Testis (tissue), 3 donors: ENCODE measurements around the gene CRIP2. TPM values are rescaled to one million over a fixed set of nuclear protein-coding genes. Genes with fewer than 3 reads are reported as not detected.

Source experiments
- DNase-seq: peaks from one replicate; pipeline ENCODE4 v3.0.0-alpha.2; 2019
- H3K27ac ChIP-seq, 2 donors: fragments of 200-600 bp; sonication (generic); one replicate each; pipeline ENCODE4 v1.5.1; 2019
- H3K27me3 ChIP-seq: fragments of 200-600 bp; sonication (generic); one replicate; pipeline ENCODE4 v1.5.1; 2019
- H3K36me3 ChIP-seq: fragments of 200-600 bp; sonication (generic); one replicate; pipeline ENCODE4 v1.5.1; 2017; ENCODE audit warnings: low read depth; ENCODE audit errors: missing control alignments
- H3K4me1 ChIP-seq: fragments of 200-600 bp; sonication (generic); one replicate; pipeline ENCODE4 v1.5.1; 2019
- H3K4me3 ChIP-seq, 2 donors: fragments of 200-600 bp; sonication (generic); one replicate each; pipeline ENCODE4 v1.5.1; 2017 to 2019
- H3K9me3 ChIP-seq: fragments of 200-600 bp; sonication (generic); one replicate; pipeline ENCODE4 v1.5.1; 2017
- CTCF ChIP-seq, 3 experiments: fragments of 450-650 bp in 2 of 3; fragments of 200-600 bp in 1 of 3; sonication (generic) in 1 of 3; IDR thresholded peaks; one replicate each; pipeline ENCODE4 v1.5.1; 2016 to 2019; ENCODE audit warnings: antibody characterized with exemption in 3 of 3, mild to moderate bottlenecking in 2 of 3, moderate library complexity in 1 of 3
- POLR2A ChIP-seq: fragments of 450-650 bp; IDR thresholded peaks from one replicate; pipeline ENCODE4 v1.6.1; 2017; ENCODE audit warnings: antibody characterized with exemption, mild to moderate bottlenecking, moderate library complexity
- WGBS, 2 donors: methylation state at CpG; one replicate each; pipeline ENCODE4 v1.1.5; 2018; 5-methylcytosine and 5-hydroxymethylcytosine counted together
- intact Hi-C: fragments of 100-400 bp; cut with DNase I; formaldehyde crosslinking; loops from one replicate; pipeline ENCODE4 v1.15.1; 2023; ENCODE audit warnings: low total_unique reads
- polyA plus RNA-seq: library from polyadenylated mRNA; stranded (reverse); fragments of 350-450 nt; fragmentation: Illumina TruSeq; extraction: RNeasy Lipid Tissue Mini Kit (QIAGEN cat#74804); gene quantifications from one replicate; pipeline ENCODE4 v1.2.3, GENCODE V29; 2014; ENCODE audit warnings: low read depth, low replicate concordance; ENCODE audit not compliant: insufficient read depth
- total RNA-seq, 2 donors: library from RNA; depleted of rRNA; stranded (reverse); fragments of >200 nt; gene quantifications; one replicate each; pipeline ENCODE4 v1.2.3, GENCODE V29; 2016

CRIP2 gene
- total and polyA plus RNA-seq, 3 donors from 2014 or later, result 114 to 159 (median 121) TPM

- Histone ChIP-seq H3K9me3 (no peaks in the 10 kb centered on the region), H3K27me3 (no peaks in the 10 kb centered on the region), H3K36me3 (no peaks in the 10 kb centered on the region), H3K4me3 (no peak overlapping the region), H3K27ac (no peak overlapping the region), H3K4me1 (no peaks in the 10 kb centered on the region)
- WGBS, 2 donors, result 78 to 89% methylated on average over 15 to 17 of the region's 17 CpGs
- intact Hi-C loops, result no loop called here
- DNase-seq, result no peak
- no peak for TF ChIP-seq POLR2A
- no peak for TF ChIP-seq CTCF (IDR thresholded peaks at IDR 0.05)
These were observed 32.6 kb downstream of the CRIP2 start for GRCh38 chr14:105507247-105507646.

- H3K27me3 ChIP-seq, result no peaks in the 10 kb centered on the region
- no peaks in the 10 kb centered on the region for H3K9me3 ChIP-seq
- H3K4me1 ChIP-seq, result no peaks in the 10 kb centered on the region
- no peaks in the 10 kb centered on the region for H3K36me3 ChIP-seq
- WGBS, 2 donors, result 79 to 85% methylated on average over 16 of the region's 16 CpGs
- TF ChIP-seq POLR2A (no peak), CTCF (IDR thresholded peaks at IDR 0.05) (no peak)
- no peak overlapping the region for H3K4me3 ChIP-seq
- no peak for DNase-seq
- no peak overlapping the region for H3K27ac ChIP-seq
- intact Hi-C loops, result no loop called here
These were observed 33.4 kb downstream of the CRIP2 start for GRCh38 chr14:105508069-105508468.

GRCh38 chr14:105508601-105509000, 34.0 kb downstream of the CRIP2 start:
- H3K4me3 ChIP-seq, result no peak overlapping the region
- H3K9me3 ChIP-seq, result no peaks in the 10 kb centered on the region
- no peak for DNase-seq
- H3K4me1 ChIP-seq, result no peaks in the 10 kb centered on the region
- TF ChIP-seq POLR2A, result no peak
- no peak for TF ChIP-seq CTCF (IDR thresholded peaks at IDR 0.05)
- H3K27me3 ChIP-seq, result no peaks in the 10 kb centered on the region
- intact Hi-C loops, result no loop called here
- WGBS, 2 donors, result 86 to 93% methylated on average over 12 of the region's 12 CpGs
- H3K27ac ChIP-seq, result no peak overlapping the region
- no peaks in the 10 kb centered on the region for H3K36me3 ChIP-seq

- Histone ChIP-seq H3K36me3 (no peaks in the 10 kb centered on the region), H3K27me3 (no peaks in the 10 kb centered on the region), H3K9me3 (no peaks in the 10 kb centered on the region), H3K4me1 (no peaks in the 10 kb centered on the region), H3K27ac (no peak overlapping the region), H3K4me3 (no peak overlapping the region)
- DNase-seq, result no peak
- TF ChIP-seq CTCF (IDR thresholded peaks at IDR 0.05) (no peak), POLR2A (no peak)
- intact Hi-C loops, result no loop called here
- WGBS, 2 donors, result 55 to 57% methylated on average over 5 of the region's 5 CpGs
These were observed 42.5 kb downstream of the CRIP2 start for GRCh38 chr14:105517096-105517495.

- Histone ChIP-seq H3K4me3 (no peak overlapping the region), H3K9me3 (no peaks in the 10 kb centered on the region), H3K27ac (no peak overlapping the region), H3K4me1 (no peaks in the 10 kb centered on the region), H3K27me3 (no peaks in the 10 kb centered on the region), H3K36me3 (no peaks in the 10 kb centered on the region)
- intact Hi-C loops, result no loop called here
- 77 to 80% methylated on average over 14 of the region's 14 CpGs for WGBS, 2 donors
- TF ChIP-seq CTCF (IDR thresholded peaks at IDR 0.05) (no peak), POLR2A (no peak)
- no peak for DNase-seq
These were observed 45.5 kb downstream of the CRIP2 start for GRCh38 chr14:105519946-105520698.
